ENCODE measurements around the gene DCAF10.

DNA sequence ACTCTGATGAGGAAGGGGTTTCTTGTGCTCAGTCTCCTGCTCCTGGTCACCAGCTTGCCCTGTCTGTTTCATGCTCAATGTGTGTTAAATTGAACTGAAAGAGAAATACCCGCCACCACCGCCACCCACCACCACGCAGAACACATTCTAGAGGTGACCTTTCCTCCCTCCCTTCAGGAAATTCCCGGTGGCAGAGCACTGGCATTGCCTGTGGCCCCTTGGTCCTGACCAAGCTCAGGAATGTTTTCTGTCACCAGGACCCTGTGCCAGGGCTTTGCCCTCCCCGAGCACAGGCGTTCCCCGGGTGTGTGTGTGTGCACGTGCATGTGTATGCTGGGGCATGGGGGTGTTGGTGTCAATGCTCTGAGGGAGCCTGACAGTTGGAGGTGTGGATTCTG is 113.6 kb downstream of the DCAF10 start:
- TF ChIP-seq POLR2A (IDR thresholded peaks at IDR 0.05; ENCODE audit: control extremely low read depth in 1 of 2, low read depth in 2 of 2, low read length in 2 of 2) (no peak), SIN3A (conservative IDR thresholded peaks at IDR 0.05 in 1 of 2, IDR thresholded peaks at IDR 0.05 in 1 of 2; ENCODE audit: low read depth in 1 of 2, low read length in 2 of 2) (no peak), CTCF (IDR thresholded peaks at IDR 0.05; ENCODE audit: control extremely low read depth in 1 of 3, insufficient read depth in 1 of 3, low read depth in 1 of 3, low read length in 3 of 3) (no peak), EP300 (IDR thresholded peaks at IDR 0.05; ENCODE audit: borderline replicate concordance in 1 of 2, low read depth in 2 of 2, low read length in 2 of 2) (no peak), SIRT6 (IDR thresholded peaks at IDR 0.05; ENCODE audit: low read length) (no peak), EZH2 (IDR thresholded peaks at IDR 0.05; ENCODE audit: low read depth, low read length, severe bottlenecking) (no peak), CHD1 (IDR thresholded peaks at IDR 0.05; ENCODE audit: low read depth, low read length) (no peak)

Measured in H1 (cell line).